Fibroblast of mammary gland (primary cell): Measurements from ENCODE around the gene GGA2.
"Not testable (repeated sequence)": the region's sequence is repeated elsewhere in the genome, so short reads cannot be mapped to it uniquely, and the experiment has no call there.

ENCODE experiments used
- DNase-seq: peaks from one replicate; pipeline ENCODE4 v3.0.0-alpha.2; 2010; ENCODE audit warnings: low read depth
- H3K4me3 ChIP-seq: 2 replicates; pipeline ENCODE4 v1.5.1; 2011; ENCODE audit warnings: low read depth, mild to moderate bottlenecking, low read length, moderate library complexity; ENCODE audit not compliant: control insufficient read depth
- TF ChIP-seq, protein P1 (sequence below): conservative IDR thresholded peaks from 2 replicates; pipeline ENCODE4 v1.5.1; 2011; ENCODE audit warnings: low read depth, low read length, inconsistent platforms; ENCODE audit not compliant: control insufficient read depth, insufficient read depth

The GGA2 gene

DNA sequence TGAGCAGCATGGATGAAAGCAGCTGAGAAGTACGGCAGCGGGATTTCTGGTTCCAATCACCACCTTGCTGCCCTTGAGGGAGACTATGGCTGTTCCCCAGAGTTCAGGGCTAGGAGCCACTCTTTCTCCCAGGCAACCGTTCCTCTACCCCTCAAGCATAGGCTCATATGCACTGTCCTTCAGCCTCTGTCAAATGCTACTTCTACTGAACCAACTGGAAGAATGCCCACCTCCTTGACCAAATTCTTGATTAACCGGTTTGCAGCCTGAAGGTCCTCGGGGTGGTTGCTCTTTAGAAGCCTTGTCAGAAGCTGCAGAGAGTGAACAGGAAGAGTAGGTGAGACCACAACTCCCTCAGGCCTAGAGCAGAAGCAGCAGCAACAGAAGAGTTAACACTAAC lies 23.8 kb downstream of the GGA2 start:
- no peak overlapping the region for H3K4me3 ChIP-seq
- DNase-seq = no peak
- TF ChIP-seq, protein P1, sequence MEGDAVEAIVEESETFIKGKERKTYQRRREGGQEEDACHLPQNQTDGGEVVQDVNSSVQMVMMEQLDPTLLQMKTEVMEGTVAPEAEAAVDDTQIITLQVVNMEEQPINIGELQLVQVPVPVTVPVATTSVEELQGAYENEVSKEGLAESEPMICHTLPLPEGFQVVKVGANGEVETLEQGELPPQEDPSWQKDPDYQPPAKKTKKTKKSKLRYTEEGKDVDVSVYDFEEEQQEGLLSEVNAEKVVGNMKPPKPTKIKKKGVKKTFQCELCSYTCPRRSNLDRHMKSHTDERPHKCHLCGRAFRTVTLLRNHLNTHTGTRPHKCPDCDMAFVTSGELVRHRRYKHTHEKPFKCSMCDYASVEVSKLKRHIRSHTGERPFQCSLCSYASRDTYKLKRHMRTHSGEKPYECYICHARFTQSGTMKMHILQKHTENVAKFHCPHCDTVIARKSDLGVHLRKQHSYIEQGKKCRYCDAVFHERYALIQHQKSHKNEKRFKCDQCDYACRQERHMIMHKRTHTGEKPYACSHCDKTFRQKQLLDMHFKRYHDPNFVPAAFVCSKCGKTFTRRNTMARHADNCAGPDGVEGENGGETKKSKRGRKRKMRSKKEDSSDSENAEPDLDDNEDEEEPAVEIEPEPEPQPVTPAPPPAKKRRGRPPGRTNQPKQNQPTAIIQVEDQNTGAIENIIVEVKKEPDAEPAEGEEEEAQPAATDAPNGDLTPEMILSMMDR = no peak

DNA sequence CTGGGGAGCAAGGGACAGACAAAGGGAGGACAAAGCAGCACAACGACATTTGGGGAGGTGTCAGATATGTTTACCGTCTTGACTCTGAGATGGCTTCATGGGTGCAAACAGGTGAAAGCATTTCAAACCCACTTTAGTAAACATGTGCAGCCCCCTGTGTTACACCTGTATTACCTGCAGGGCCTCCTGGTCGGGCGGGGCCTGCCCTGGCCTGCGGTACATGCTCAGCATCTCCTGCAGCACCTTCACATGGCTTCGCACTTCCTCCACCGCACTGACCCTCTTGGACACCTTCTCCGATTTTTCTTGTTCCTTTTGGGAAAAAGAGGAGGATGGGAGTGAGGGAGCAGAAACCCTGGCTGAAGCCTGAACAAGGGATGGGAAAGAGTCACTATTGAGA lies 24.5 kb downstream of the GGA2 start:
- no peak for DNase-seq
- no peak overlapping the region for H3K4me3 ChIP-seq
- TF ChIP-seq, protein P1 = no peak

DNA sequence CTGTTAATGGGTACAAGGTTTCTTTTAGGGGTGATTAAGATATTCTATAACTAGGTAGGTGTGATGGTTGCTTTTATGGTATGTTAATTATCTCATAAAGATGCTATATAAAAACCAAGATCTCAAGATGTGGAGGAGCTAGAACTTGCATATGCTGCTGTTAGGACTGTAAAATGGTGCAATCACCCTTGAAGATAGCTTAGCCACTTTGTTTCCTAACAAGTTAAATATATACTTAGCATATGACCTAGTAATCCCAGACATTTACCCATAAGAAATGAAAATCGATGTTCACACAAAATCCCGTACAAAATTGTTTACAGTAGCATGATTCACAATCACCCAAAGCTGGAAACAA lies 25.1 kb downstream of the GGA2 start:
- H3K4me3 ChIP-seq = no peak overlapping the region
- no peak for DNase-seq
- TF ChIP-seq, protein P1 = no peak

DNA sequence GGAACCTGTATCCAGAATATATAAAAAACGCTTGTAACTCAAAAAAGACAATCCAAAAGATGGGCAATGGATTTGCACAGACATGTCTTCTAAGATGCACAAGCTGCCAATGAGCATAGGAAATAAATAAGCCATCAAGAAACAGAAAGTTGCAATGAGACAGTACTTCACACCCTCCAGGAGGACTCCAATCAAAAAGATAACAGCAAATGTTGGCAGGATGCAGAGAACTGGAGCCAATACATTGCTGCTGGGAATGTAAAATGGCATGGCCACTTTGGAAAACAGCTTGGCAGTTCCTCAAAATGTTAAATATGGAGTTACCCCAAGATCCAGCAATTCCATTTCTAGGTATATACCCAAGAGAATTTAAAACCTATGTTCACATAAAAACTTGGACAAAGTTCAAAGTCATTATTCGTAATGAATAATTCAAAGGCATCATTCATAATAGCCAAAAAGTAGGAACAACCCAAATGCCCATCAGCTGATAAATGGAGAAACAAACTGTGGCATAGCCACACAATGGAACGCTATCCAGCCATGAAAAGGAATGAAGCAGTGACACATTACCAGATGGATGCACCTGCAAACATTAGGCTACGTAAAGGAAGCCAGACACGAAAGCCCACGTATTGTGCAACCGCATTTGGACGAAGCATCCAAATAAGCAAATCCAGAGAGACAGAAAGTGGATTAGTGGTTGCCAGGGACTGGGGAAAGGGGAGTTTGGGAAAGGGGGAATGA lies 25.6 kb downstream of the GGA2 start:
- TF ChIP-seq, protein P1 = no peak
- no peak for DNase-seq
- H3K4me3 ChIP-seq = no peak overlapping the region

DNA sequence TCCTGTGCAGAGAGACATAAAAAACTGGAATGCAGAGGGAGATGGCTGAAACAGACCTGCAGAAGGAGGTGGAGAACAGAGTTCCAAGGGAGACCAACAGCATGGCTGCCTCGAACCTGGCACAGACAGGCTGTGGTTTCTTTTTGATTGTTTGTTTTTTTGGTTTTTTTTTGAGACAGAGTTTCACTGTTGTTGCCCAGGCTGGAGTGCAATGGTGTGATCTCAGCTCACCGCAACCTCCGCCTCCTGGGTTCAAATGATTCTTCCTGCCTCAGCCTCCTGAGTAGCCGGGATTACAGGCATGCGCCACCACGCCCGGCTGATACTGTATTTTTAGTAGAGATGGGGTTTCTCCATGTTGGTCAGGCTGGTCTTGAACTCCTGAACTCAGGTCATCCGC lies 26.8 kb downstream of the GGA2 start:
- H3K4me3 ChIP-seq, DNase-seq: not testable (repeated sequence)

DNA sequence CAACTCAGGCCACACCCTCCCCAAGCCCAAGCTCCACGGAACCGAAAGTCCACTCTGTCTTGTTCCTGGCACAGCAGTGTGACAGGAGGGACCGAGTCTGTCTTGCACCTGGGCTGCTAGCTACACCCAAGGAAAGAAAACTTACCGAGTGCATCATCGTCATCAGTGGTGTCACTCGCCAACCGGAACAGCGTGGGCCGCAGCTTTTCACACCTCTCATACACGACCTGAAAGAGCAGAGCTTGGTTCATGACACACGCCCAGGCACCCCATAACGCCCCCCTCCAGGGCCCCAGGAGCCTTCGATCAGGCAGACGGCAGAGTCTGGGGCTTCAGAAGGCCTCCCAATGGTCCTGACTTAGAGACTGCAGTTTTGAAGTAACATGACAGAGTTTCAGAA lies 27.5 kb downstream of the GGA2 start:
- TF ChIP-seq, protein P1 = no peak
- no peak overlapping the region for H3K4me3 ChIP-seq
- no peak for DNase-seq

DNA sequence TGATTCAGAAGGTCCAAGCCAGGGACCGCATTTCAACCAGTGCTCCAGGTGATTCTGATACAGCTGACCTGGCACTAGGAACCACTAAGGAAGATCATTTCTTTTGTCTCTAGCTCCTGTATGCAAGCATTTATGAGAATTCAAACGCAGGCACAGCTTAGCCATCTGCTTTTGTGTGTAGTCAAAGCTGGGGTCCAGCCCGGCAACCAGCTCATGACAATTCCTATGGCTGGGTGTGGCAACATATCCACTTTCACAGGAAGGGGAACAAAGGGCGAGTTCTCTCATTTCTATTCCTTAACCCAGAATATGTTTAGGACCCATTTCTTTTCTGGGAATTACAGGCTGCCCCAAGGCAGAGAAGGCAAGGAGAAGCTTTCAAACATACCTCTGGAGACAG lies 30.0 kb downstream of the GGA2 start:
- TF ChIP-seq, protein P1 = no peak
- no peak for DNase-seq
- H3K4me3 ChIP-seq = no peak overlapping the region
